Activated CD4-positive, alpha-beta T cell treated with anti-CD3 and anti-CD28 coated beads for 36 hours (primary cell): ENCODE results near the gene ZNF669. TPM values are rescaled to one million over a fixed set of nuclear protein-coding genes. Genes with fewer than 3 reads are reported as not detected.
"Not testable (repeated sequence)": the region's sequence is repeated elsewhere in the genome, so short reads cannot be mapped to it uniquely, and the experiment has no call there.

ENCODE experiments used
- ATAC-seq: fragments of 200-7000 bp; cut with Tn5 transposase; one replicate; pipeline ENCODE4 v1.10.0; 2021; ENCODE audit warnings: mild to moderate bottlenecking, moderate library complexity
- CTCF ChIA-PET: fragments of 350-600 bp; sonication (Branson Sonifier 250); formaldehyde crosslinking; loops from one replicate; lab custom pipeline; 2021; ENCODE audit warnings: antibody characterized with exemption; lab: Charles Lee
- POLR2A ChIA-PET: fragments of 350-600 bp; sonication (Branson Sonifier 250); formaldehyde crosslinking; loops from one replicate; lab custom pipeline; 2021; ENCODE audit warnings: antibody characterized with exemption, inconsistent platforms; lab: Charles Lee
- DNase-seq: peaks from one replicate; pipeline ENCODE4 v3.0.0-alpha.2; 2020
- H3K27ac Mint-ChIP-seq: one replicate; pipeline ENCODE4 v1.8.0; 2021; ENCODE audit warnings: mixed read lengths
- H3K27me3 Mint-ChIP-seq: one replicate; pipeline ENCODE4 v1.8.0; 2021; ENCODE audit warnings: mixed read lengths
- H3K36me3 Mint-ChIP-seq: one replicate; pipeline ENCODE4 v1.8.0; 2021; ENCODE audit warnings: low read depth, mixed read lengths
- H3K4me1 Mint-ChIP-seq: one replicate; pipeline ENCODE4 v1.8.0; 2021; ENCODE audit warnings: mixed read lengths
- H3K4me3 Mint-ChIP-seq: one replicate; pipeline ENCODE4 v1.8.0; 2021; ENCODE audit warnings: mild to moderate bottlenecking, moderate library complexity, mixed read lengths
- H3K9me3 Mint-ChIP-seq: one replicate; pipeline ENCODE4 v1.8.0; 2021; ENCODE audit warnings: low read depth, mixed read lengths
- intact Hi-C, 2 experiments: fragments of 100-400 bp; cut with DNase I in 1 of 2; cut with micrococcal nuclease in 1 of 2; formaldehyde crosslinking; loops; one replicate each; pipeline versions ENCODE4 v1.14.2 to v1.15.1; 2022 to 2024; cut with DNase I, micrococcal nuclease
- total RNA-seq, 2 experiments: library from RNA; stranded (reverse); gene quantifications; one replicate each; pipeline ENCODE4 v1.2.3, GENCODE V29; 2021

ZNF669 gene
- total RNA-seq, 2 experiments from 2014 or later: 6.9 to 8.8 TPM

DNA sequence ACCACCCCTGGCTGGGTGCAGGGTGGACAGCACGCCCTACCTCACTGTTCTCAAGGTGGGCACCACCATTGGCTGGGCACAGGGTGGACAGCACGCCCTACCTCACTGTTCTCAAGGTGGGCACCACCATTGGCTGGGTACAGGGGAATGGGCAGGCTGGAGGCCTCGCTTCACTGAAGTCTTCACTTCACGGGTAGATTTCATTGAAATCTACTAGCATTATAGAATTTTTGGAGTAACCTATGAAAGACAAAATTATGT is 16.2 kb upstream of the ZNF669 start:
- POLR2A ChIA-PET, H3K4me3 Mint-ChIP-seq, ATAC-seq, H3K36me3 Mint-ChIP-seq, DNase-seq, H3K4me1 Mint-ChIP-seq, H3K27me3 Mint-ChIP-seq, H3K27ac Mint-ChIP-seq, CTCF ChIA-PET, intact Hi-C loops: not testable (repeated sequence)
- H3K9me3 Mint-ChIP-seq: peaks cover 11% of the 10 kb centered on the region

DNA sequence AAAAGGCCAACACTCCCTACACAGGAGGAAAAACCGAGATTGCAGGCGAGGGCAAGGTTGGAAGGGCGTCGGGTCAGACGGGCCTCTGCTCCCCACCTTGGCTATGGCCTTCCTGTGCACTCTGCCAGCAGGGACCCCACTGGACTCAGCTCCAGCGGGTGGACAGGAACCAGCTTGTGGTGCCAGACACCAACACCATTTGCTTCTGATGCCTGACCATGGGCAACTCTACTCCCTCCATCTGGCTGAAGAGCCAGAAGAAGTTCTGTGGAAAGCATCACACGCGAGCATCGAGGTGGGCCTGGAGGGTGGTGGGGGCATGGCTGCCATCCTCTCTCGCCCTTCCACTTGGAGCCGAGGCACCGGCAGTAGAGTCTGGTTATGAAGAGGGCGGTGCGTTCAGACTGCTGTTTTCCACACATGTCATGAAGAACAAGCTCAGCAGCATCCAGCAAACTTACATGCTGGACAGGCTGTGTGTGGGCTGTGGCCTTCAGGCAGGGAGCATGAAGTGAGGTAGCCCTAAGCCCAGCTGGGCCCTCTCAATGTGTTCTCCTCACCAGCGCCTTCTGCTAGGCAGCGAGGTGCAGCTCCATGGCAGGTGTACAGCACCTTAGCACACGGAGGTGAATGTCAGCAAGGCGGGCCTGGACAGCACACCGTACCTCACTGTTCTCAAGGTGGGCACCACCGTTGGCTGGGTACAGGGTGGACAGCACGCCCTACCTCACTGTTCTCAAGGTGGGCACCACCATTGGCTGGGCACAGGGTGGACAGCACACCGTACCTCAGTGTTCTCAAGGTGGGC is 15.6 kb upstream of the ZNF669 start:
- Mint-ChIP-seq H3K4me3 (no peak overlapping the region), H3K27ac (no peak overlapping the region), H3K9me3 (peaks cover 8% of the 10 kb centered on the region), H3K4me1 (no peaks in the 10 kb centered on the region), H3K36me3 (no peaks in the 10 kb centered on the region), H3K27me3 (no peaks in the 10 kb centered on the region)
- POLR2A ChIA-PET: no interaction called here
- no peak for ATAC-seq
- CTCF ChIA-PET: interaction anchor here (0.5 to 0.8 kb wide), 3 partner anchors 34 to 173 kb away, joined by 3 to 4 read pairs (median 3); no protein-coding TSS in a partner anchor
- intact Hi-C loops: no loop called here
- no peak for DNase-seq

DNA sequence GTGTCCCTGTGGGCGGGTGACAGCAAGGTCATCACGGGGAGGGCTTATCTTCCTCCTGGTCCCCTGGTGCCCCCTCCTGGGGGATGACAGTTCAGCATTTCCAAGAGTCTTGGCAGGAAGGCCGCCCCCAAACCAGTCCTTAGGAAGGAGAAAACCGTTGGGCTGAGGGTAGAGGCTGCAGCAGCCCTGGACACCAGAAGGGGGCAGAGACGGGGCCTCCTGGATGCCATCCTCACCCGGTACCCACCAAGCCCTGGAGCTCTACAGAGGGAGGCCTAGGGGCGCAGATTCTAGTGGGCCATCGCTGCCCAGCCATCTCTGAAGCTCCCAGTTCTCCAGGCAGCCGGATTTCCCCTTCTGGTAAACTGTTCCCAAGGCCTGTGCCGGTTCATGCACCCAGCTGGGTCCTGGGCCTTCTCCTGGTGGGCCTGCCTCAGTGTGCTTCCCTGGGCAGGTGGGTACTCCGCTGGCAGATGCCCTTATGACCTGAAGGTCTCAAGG is 14.8 kb upstream of the ZNF669 start:
- ChIA-PET CTCF (interaction anchor here (0.5 to 0.8 kb wide), 3 partner anchors 33 to 173 kb away, joined by 3 to 4 read pairs (median 3); no protein-coding TSS in a partner anchor), POLR2A (interaction anchor here (0.6 kb wide), 1 partner anchor 88 kb away, joined by 3 read pairs; no protein-coding TSS in a partner anchor)
- intact Hi-C loops: no loop called here
- ATAC-seq: peak; percentile 66
- peak; percentile 62 for DNase-seq
- H3K9me3 Mint-ChIP-seq: peaks cover 6% of the 10 kb centered on the region
- no peaks in the 10 kb centered on the region for H3K36me3 Mint-ChIP-seq
- H3K4me1 Mint-ChIP-seq: no peaks in the 10 kb centered on the region
- no peaks in the 10 kb centered on the region for H3K27me3 Mint-ChIP-seq
- H3K4me3 Mint-ChIP-seq: no peak overlapping the region
- H3K27ac Mint-ChIP-seq: no peak overlapping the region

- ChIA-PET POLR2A (no interaction called here), CTCF (no interaction called here)
- Mint-ChIP-seq H3K36me3 (no peaks in the 10 kb centered on the region), H3K9me3 (no peaks in the 10 kb centered on the region), H3K4me1 (peaks cover 5% of the 10 kb centered on the region), H3K4me3 (no peak overlapping the region), H3K27me3 (peaks cover 12% of the 10 kb centered on the region), H3K27ac (no peak overlapping the region)
- ATAC-seq (no peak), DNase-seq (no peak)
- intact Hi-C loops: no loop called here
Measured at GRCh38 chr1:247115545-247115944, 11.4 kb upstream of the ZNF669 start.

- no peak overlapping the region for H3K27ac Mint-ChIP-seq
- CTCF ChIA-PET: interaction anchor here (0.6 kb wide), 1 partner anchor 112 kb away, joined by 3 read pairs; no protein-coding TSS in a partner anchor
- DNase-seq (no peak), ATAC-seq (no peak)
- no peaks in the 10 kb centered on the region for H3K36me3 Mint-ChIP-seq
- no peak overlapping the region for H3K4me3 Mint-ChIP-seq
- H3K27me3 Mint-ChIP-seq: peaks cover 12% of the 10 kb centered on the region
- POLR2A ChIA-PET: no interaction called here
- intact Hi-C loops: no loop called here
- no peaks in the 10 kb centered on the region for H3K9me3 Mint-ChIP-seq
- H3K4me1 Mint-ChIP-seq: peaks cover 6% of the 10 kb centered on the region
Measured at GRCh38 chr1:247115141-247115510, 11.0 kb upstream of the ZNF669 start.

- CTCF ChIA-PET: interaction anchor here (0.6 kb wide), 1 partner anchor 113 kb away, joined by 3 read pairs; no protein-coding TSS in a partner anchor
- no peaks in the 10 kb centered on the region for H3K9me3 Mint-ChIP-seq
- H3K27ac Mint-ChIP-seq: no peak overlapping the region
- peaks cover 16% of the 10 kb centered on the region for H3K27me3 Mint-ChIP-seq
- no peak overlapping the region for H3K4me3 Mint-ChIP-seq
- DNase-seq (no peak), ATAC-seq (no peak)
- POLR2A ChIA-PET: no interaction called here
- peaks cover 8% of the 10 kb centered on the region for H3K4me1 Mint-ChIP-seq
- no peaks in the 10 kb centered on the region for H3K36me3 Mint-ChIP-seq
- intact Hi-C loops: no loop called here
Measured at GRCh38 chr1:247114351-247115140, 10.4 kb upstream of the ZNF669 start.

- H3K9me3 Mint-ChIP-seq: no peaks in the 10 kb centered on the region
- ChIA-PET POLR2A (no interaction called here), CTCF (no interaction called here)
- H3K4me1 Mint-ChIP-seq: peaks cover 9% of the 10 kb centered on the region
- no peak overlapping the region for H3K4me3 Mint-ChIP-seq
- H3K36me3 Mint-ChIP-seq: no peaks in the 10 kb centered on the region
- H3K27me3 Mint-ChIP-seq: peaks cover 20% of the 10 kb centered on the region
- no peak for ATAC-seq
- DNase-seq: no peak
- no peak overlapping the region for H3K27ac Mint-ChIP-seq
- intact Hi-C loops: no loop called here
Measured at GRCh38 chr1:247113733-247114271, 9.6 kb upstream of the ZNF669 start.

- no peak for DNase-seq
- peaks cover 26% of the 10 kb centered on the region for H3K27me3 Mint-ChIP-seq
- H3K27ac Mint-ChIP-seq: no peak overlapping the region
- intact Hi-C loops: no loop called here
- no peak for ATAC-seq
- no peaks in the 10 kb centered on the region for H3K36me3 Mint-ChIP-seq
- no peak overlapping the region for H3K4me3 Mint-ChIP-seq
- CTCF ChIA-PET: no interaction called here
- peaks cover 9% of the 10 kb centered on the region for H3K4me1 Mint-ChIP-seq
- no peaks in the 10 kb centered on the region for H3K9me3 Mint-ChIP-seq
- POLR2A ChIA-PET: no interaction called here
Measured at GRCh38 chr1:247113094-247113497, 8.9 kb upstream of the ZNF669 start.

- Mint-ChIP-seq H3K4me1 (peaks cover 9% of the 10 kb centered on the region), H3K4me3 (no peak overlapping the region), H3K36me3 (no peaks in the 10 kb centered on the region), H3K27ac (no peak overlapping the region), H3K9me3 (no peaks in the 10 kb centered on the region), H3K27me3 (peaks cover 28% of the 10 kb centered on the region)
- ChIA-PET CTCF (no interaction called here), POLR2A (no interaction called here)
- ATAC-seq (no peak), DNase-seq (no peak)
- intact Hi-C loops: no loop called here
Measured at GRCh38 chr1:247112479-247112781, 8.3 kb upstream of the ZNF669 start.

DNA sequence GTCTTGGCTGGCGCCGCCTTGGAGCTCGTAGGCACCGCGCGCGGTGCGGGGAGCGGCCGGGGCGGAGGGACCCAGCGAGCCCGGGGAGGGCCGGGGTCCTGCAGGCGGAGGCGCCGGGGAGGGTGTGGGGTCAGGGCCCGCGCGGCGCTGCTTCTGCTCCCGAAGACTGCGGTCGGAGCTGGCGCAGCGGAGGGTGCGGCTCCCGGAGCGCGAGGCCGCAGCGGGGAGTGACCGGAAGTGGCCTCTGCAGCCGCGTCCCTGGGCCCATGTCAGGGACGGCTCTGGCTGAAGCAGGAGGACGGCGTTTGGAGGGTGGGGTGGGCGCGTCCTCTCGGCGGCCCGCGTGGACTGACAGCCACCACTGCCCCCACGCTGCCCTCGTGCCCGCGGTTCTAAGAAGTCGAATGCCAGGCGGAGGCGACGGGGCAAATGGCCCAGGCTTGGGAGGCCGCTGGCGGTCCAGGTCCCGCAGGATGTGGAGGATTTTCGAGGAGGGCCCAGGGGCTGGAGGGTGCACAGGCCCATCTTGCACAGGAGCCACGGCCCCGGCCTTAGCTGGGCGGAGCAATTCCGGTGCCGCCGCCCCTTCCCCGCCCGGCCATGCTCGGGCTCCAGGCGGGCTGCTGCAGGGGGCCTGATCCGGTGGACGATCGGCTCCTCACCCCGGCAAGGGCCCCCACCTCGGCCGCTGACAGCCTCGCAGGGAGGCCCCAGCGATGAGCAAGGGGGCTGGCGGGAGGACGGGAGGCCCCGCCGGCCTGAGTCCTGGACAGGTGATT is 7.7 kb upstream of the ZNF669 start:
- Mint-ChIP-seq H3K27ac (no peak overlapping the region), H3K4me3 (no peak overlapping the region), H3K4me1 (peaks cover 9% of the 10 kb centered on the region), H3K36me3 (no peaks in the 10 kb centered on the region), H3K9me3 (no peaks in the 10 kb centered on the region), H3K27me3 (peaks cover 31% of the 10 kb centered on the region)
- ATAC-seq (peak; percentile 17), DNase-seq (no peak)
- ChIA-PET POLR2A (no interaction called here), CTCF (interaction anchor here (0.7 kb wide), 1 partner anchor 357 kb away, joined by 3 read pairs; no protein-coding TSS in a partner anchor)
- intact Hi-C loops: no loop called here

- peaks cover 31% of the 10 kb centered on the region for H3K27me3 Mint-ChIP-seq
- peak overlapping the region; percentile 61 for H3K4me3 Mint-ChIP-seq
- H3K27ac Mint-ChIP-seq: no peak overlapping the region
- ChIA-PET POLR2A (interaction anchor here (0.6 kb wide), 1 partner anchor 35 kb away, joined by 5 read pairs; no protein-coding TSS in a partner anchor), CTCF (interaction anchor here (0.7 kb wide), 1 partner anchor 357 kb away, joined by 3 read pairs; no protein-coding TSS in a partner anchor)
- peak; percentile 30 for ATAC-seq
- H3K9me3 Mint-ChIP-seq: no peaks in the 10 kb centered on the region
- H3K36me3 Mint-ChIP-seq: no peaks in the 10 kb centered on the region
- peak; percentile 24 for DNase-seq
- intact Hi-C loops: no loop called here
- peaks cover 9% of the 10 kb centered on the region for H3K4me1 Mint-ChIP-seq
Measured at GRCh38 chr1:247111259-247111699, 7.1 kb upstream of the ZNF669 start.
